Subcutaneous abdominal adipose tissue (tissue), 5 donors: ENCODE data around the gene RASGRF2.

Experiments used
- H3K27ac ChIP-seq: one replicate; pipeline ENCODE4 v1.7.0; 2013; ENCODE audit warnings: low read depth, mild to moderate bottlenecking, inconsistent platforms, low read length, moderate library complexity
- H3K27me3 ChIP-seq, 5 donors: one replicate each; pipeline ENCODE4 v1.7.0; 2013; ENCODE audit warnings: low read length in 5 of 5, inconsistent platforms in 1 of 5; ENCODE audit not compliant: control insufficient read depth in 5 of 5, insufficient read depth in 4 of 5
- H3K36me3 ChIP-seq, 5 donors: one replicate each; pipeline ENCODE4 v1.7.0; 2013; ENCODE audit warnings: low read length in 5 of 5; ENCODE audit not compliant: control insufficient read depth in 5 of 5, insufficient read depth in 5 of 5
- H3K4me1 ChIP-seq, 5 donors: one replicate each; pipeline ENCODE4 v1.7.0; 2013; ENCODE audit warnings: low read length in 5 of 5, mild to moderate bottlenecking in 3 of 5, moderate library complexity in 1 of 5; ENCODE audit not compliant: control insufficient read depth in 5 of 5, insufficient read depth in 5 of 5
- H3K4me3 ChIP-seq, 5 donors: one replicate each; pipeline ENCODE4 v1.7.0; 2013; ENCODE audit warnings: low read length in 5 of 5, low read depth in 1 of 5
- H3K9ac ChIP-seq, 5 donors: one replicate each; pipeline ENCODE4 v1.7.0; 2013; ENCODE audit warnings: low read length in 5 of 5, mild to moderate bottlenecking in 4 of 5, moderate library complexity in 3 of 5
- H3K9me3 ChIP-seq, 5 donors: one replicate each; pipeline ENCODE4 v1.7.0; 2013; ENCODE audit warnings: low read length in 5 of 5; ENCODE audit not compliant: control insufficient read depth in 5 of 5
- donor health status: healthy.
- donor health status: healthy.
- donor health status: healthy.
- donor health status: healthy.
- donor health status: healthy.

The RASGRF2 gene

DNA sequence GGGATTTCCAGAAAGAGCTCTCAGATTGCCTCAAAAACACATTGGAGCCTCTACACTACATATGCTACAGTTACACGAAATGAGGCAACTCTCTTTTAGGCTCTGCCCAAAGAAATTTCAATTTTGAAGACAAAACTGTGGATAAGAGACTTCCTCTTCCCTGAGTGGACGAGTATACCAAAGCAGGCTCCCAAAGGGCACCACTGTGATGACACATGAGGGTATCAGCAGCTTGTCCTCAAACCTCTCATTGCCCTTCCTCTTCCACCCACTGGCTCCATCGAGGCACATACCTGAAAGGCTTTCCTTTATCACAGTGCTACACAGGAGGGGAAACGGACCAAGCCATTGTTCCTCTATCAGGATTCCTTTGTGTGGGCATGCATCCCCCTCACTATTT lies 284.3 kb downstream of the RASGRF2 start:
- Histone ChIP-seq H3K36me3 (peaks cover 0 to 5% (median 0%) of the 10 kb centered on the region in 5 donors), H3K27me3 (no peaks in the 10 kb centered on the region), H3K9ac (no peak overlapping the region), H3K9me3 (no peaks in the 10 kb centered on the region), H3K4me1 (peaks cover 0 to 46% (median 23%) of the 10 kb centered on the region in 5 donors), H3K27ac (peak overlapping the region; percentile 55), H3K4me3 (no peak overlapping the region)

GRCh38 chr5:81245871-81246235 lies 285.7 kb downstream of the RASGRF2 start:
- Histone ChIP-seq H3K9ac (peak overlapping the region in 1 of 5 donors; percentile 1), H3K9me3 (no peaks in the 10 kb centered on the region), H3K36me3 (peaks cover 0 to 10% (median 0%) of the 10 kb centered on the region in 5 donors), H3K27ac (no peak overlapping the region), H3K4me3 (no peak overlapping the region), H3K4me1 (peaks cover 0 to 46% (median 23%) of the 10 kb centered on the region in 5 donors), H3K27me3 (no peaks in the 10 kb centered on the region)

DNA sequence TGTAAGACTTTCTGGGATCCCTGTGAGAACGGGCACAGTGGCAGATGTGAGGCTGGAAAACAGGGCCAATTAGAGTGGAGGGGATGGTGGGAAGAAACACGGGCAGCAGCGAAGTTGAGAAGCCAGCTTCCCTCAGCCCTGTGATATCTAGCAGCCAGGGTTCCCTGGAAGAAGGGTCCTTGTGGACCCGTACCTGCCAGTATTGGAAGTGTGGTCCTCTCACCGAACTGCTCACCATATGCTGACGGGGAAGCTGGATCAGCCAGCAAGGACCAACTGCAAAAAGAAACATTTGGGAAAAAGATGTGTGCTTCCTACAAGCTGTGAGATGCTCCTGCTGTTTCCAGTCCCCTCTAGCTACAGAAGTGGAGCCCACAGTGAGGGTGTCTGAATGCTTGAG lies 286.5 kb downstream of the RASGRF2 start:
- Histone ChIP-seq H3K4me3 (no peak overlapping the region), H3K27me3 (no peaks in the 10 kb centered on the region), H3K9me3 (no peaks in the 10 kb centered on the region), H3K36me3 (peaks cover 0 to 10% (median 0%) of the 10 kb centered on the region in 5 donors), H3K9ac (no peak overlapping the region), H3K27ac (peak overlapping the region; percentile 8), H3K4me1 (peaks cover 0 to 46% (median 23%) of the 10 kb centered on the region in 5 donors)

GRCh38 chr5:81247441-81247972 lies 287.3 kb downstream of the RASGRF2 start:
- peak overlapping the region; percentile 8 for H3K27ac ChIP-seq
- no peaks in the 10 kb centered on the region for H3K9me3 ChIP-seq
- H3K9ac ChIP-seq = no peak overlapping the region
- peaks cover 0 to 45% (median 23%) of the 10 kb centered on the region in 5 donors for H3K4me1 ChIP-seq
- peaks cover 0 to 17% (median under 1%) of the 10 kb centered on the region in 5 donors for H3K36me3 ChIP-seq
- H3K4me3 ChIP-seq = no peak overlapping the region
- no peaks in the 10 kb centered on the region for H3K27me3 ChIP-seq

DNA sequence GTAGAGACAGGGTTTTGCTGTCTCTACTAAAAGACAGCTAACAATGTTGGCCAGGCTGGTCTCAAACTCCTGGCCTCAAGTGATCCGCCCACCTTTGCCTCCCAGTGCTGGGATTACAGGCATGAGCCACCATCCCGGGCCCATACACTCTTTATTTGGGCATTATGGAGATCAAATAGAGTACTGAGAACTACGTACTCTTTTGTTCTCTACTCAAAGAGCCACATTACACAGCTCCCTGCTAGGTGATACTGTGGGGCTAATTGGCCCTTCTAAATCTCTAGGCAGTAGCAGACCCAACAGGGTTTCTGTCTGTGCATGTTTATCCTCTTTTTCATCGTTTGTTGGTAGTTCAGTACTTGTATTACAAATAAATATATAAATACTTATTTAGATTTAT lies 289.1 kb downstream of the RASGRF2 start:
- Histone ChIP-seq H3K4me3 (no peak overlapping the region), H3K9ac (no peak overlapping the region), H3K4me1 (peaks cover 0 to 28% (median 9%) of the 10 kb centered on the region in 5 donors), H3K9me3 (no peaks in the 10 kb centered on the region), H3K27ac (no peak overlapping the region), H3K27me3 (no peaks in the 10 kb centered on the region), H3K36me3 (peaks cover 0 to 25% (median 8%) of the 10 kb centered on the region in 5 donors)

DNA sequence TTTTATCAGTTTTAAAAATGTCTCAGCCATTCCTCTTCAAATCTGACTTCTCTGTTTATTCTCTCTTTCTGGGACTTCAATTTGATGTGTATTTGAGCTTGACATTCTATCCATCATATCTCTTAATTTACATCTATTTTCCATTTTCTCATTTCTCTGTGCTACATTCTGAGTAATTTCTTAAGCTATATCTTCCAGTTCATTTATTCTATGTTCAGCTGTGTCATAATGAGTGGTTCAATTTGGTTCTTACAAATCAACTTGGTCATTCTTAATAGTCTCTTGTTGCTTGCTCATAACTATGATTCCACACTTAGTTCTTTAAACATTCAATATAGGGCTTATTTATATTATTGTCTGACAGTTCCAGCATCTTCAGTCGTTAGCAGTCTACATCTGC lies 289.8 kb downstream of the RASGRF2 start:
- Histone ChIP-seq H3K4me1 (peaks cover 0 to 26% (median 7%) of the 10 kb centered on the region in 5 donors), H3K9ac (no peak overlapping the region), H3K4me3 (no peak overlapping the region), H3K27me3 (no peaks in the 10 kb centered on the region), H3K27ac (no peak overlapping the region), H3K36me3 (peaks cover 0 to 30% (median 15%) of the 10 kb centered on the region in 5 donors), H3K9me3 (no peaks in the 10 kb centered on the region)

DNA sequence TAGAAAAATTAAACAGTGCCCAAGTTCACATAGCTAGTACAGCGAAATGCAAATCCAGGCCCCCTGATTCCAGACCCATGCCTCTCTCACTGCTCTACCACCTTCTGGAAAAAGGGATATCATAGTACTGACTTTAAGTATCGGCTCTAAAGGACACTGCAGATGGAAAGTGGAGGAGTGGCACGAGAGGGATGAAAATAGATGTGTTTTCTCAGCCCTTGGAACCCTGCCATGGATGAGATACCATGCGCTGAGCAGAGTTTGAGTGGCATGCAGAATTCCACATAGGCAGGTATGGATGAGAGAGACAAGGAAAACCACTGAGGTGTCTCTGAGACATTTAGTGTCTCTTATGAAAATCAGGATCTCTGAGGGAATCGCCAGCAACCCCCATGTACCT lies 291.8 kb downstream of the RASGRF2 start:
- no peak overlapping the region for H3K9ac ChIP-seq
- H3K4me1 ChIP-seq = peaks cover 0 to 14% (median 7%) of the 10 kb centered on the region in 5 donors
- no peaks in the 10 kb centered on the region for H3K9me3 ChIP-seq
- H3K27ac ChIP-seq = no peak overlapping the region
- no peaks in the 10 kb centered on the region for H3K27me3 ChIP-seq
- H3K4me3 ChIP-seq = no peak overlapping the region
- H3K36me3 ChIP-seq = peaks cover 0 to 33% (median 18%) of the 10 kb centered on the region in 5 donors

DNA sequence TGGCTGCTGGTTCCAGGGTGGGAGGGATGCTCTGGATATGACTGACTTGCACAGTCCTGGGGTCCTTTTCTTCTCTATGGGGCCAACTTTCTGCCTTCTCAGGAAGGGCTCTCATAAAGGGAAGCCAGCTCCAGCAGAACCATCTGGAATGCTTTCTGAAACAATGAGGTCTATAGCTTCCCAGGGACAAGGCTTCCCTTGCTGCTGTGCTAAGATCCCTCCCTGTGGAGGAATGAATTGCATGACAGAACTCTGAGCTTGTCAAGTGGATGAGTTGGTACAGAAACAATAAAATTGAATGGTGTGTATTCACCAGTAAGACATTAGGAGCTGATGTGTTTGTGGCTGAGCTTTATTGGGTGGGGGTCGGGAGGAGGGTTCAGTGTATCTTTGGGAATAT lies 292.7 kb downstream of the RASGRF2 start:
- no peak overlapping the region for H3K9ac ChIP-seq
- no peak overlapping the region for H3K27ac ChIP-seq
- H3K4me3 ChIP-seq = no peak overlapping the region
- peaks cover 2 to 33% (median 18%) of the 10 kb centered on the region in 5 donors for H3K36me3 ChIP-seq
- no peaks in the 10 kb centered on the region for H3K27me3 ChIP-seq
- peaks cover 0 to 5% (median 0%) of the 10 kb centered on the region in 5 donors for H3K4me1 ChIP-seq
- no peaks in the 10 kb centered on the region for H3K9me3 ChIP-seq

GRCh38 chr5:81253875-81254274 lies 293.7 kb downstream of the RASGRF2 start:
- no peak overlapping the region for H3K27ac ChIP-seq
- H3K27me3 ChIP-seq = no peaks in the 10 kb centered on the region
- no peak overlapping the region for H3K4me3 ChIP-seq
- H3K36me3 ChIP-seq = peaks cover 2 to 33% (median 24%) of the 10 kb centered on the region in 5 donors
- no peaks in the 10 kb centered on the region for H3K4me1 ChIP-seq
- H3K9me3 ChIP-seq = no peaks in the 10 kb centered on the region
- H3K9ac ChIP-seq = no peak overlapping the region

DNA sequence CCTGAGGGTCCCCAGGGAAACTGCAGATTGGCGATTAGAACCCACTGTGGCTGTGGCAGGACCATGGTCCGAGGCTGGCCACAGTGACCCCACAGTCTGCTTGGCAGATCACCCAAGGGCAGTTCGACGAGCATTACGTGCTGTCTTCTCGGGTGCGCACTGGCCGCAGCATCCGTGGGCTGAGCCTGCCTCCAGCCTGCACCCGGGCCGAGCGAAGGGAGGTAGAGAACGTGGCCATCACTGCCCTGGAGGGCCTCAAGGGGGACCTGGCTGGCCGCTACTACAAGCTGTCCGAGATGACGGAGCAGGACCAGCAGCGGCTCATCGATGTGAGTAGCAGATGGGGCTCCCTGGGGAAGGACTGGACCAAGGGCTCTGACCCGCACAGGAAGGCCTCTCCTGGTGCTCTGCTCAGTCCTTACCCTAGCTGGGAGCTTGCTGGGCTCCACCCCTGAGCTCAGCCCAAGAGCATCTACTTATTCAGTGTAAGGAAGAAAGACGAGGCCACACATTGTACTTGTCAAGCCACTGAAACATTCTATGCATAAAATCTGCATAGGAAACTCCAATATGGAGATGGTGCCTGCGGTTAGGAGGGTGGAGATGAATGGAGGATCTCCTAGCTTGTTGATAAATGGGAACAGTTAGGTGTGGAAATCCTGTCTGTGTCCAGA lies 294.9 kb downstream of the RASGRF2 start:
- Histone ChIP-seq H3K9me3 (no peaks in the 10 kb centered on the region), H3K27ac (no peak overlapping the region), H3K27me3 (no peaks in the 10 kb centered on the region), H3K4me1 (no peaks in the 10 kb centered on the region), H3K4me3 (no peak overlapping the region), H3K9ac (no peak overlapping the region), H3K36me3 (peaks cover 10 to 38% (median 33%) of the 10 kb centered on the region in 5 donors)
